ENCODE measurements around the gene SYS1. TPM values are rescaled to one million over a fixed set of nuclear protein-coding genes. Genes with fewer than 3 reads are reported as not detected.

SYS1 gene
- total and polyA plus RNA-seq, 2 experiments from 2014 or later = 7.9 to 21.5 TPM

GRCh38 chr20:45315672-45316071 is 47.3 kb upstream of the SYS1 start (continued):
- TF ChIP-seq JUNB (IDR thresholded peaks at IDR 0.05; ENCODE audit: unreplicated experiment) = no peak
- TF ChIP-seq CREB1 (CRISPR knock-in tag; IDR thresholded peaks at IDR 0.05; ENCODE audit: low read depth) = no peak
- no peak for TF ChIP-seq ZNF114 (CRISPR knock-in tag; IDR thresholded peaks at IDR 0.05)

- Histone ChIP-seq H3F3A (replicated peaks; ENCODE audit: low read depth) (no peaks in the 10 kb centered on the region), H3K4me2 (no peak overlapping the region), H2AFZ (no peak overlapping the region), H4K20me1 (replicated peaks; ENCODE audit: insufficient read depth) (no peaks in the 10 kb centered on the region), H3K36me3 (ENCODE audit: insufficient read depth) (no peaks in the 10 kb centered on the region), H3K27ac (ENCODE audit: low read depth) (no peak overlapping the region), H3K4me1 (ENCODE audit: insufficient read depth) (no peaks in the 10 kb centered on the region), H3K79me2 (replicated peaks; ENCODE audit: insufficient read depth) (no peaks in the 10 kb centered on the region), H3K27me3 (ENCODE audit: insufficient read depth) (peaks cover 7% of the 10 kb centered on the region; the same call in 1 of the 2 replicates), H3K9me2 (ENCODE audit: insufficient read depth) (no peaks in the 10 kb centered on the region), H3K4me3 (no peak overlapping the region)
- H3K9me3 Mint-ChIP-seq = no peaks in the 10 kb centered on the region; the same call in 2 of the 3 replicates
- H3K36me3 Mint-ChIP-seq (ENCODE audit: low read depth) = peaks cover 2% of the 10 kb centered on the region; the same call in 1 of the 3 replicates
- DNase-seq (ENCODE audit: low spot score) (no peak), ATAC-seq (no peak)
- peaks cover 6% of the 10 kb centered on the region for H3K4me1 Mint-ChIP-seq
- H3K27me3 Mint-ChIP-seq (ENCODE audit: insufficient read depth, low read depth, poor library complexity) = peaks cover 7% of the 10 kb centered on the region
- H3K27ac Mint-ChIP-seq = no peak overlapping the region
- no peak overlapping the region for H3K4me3 Mint-ChIP-seq
- no peak for TF ChIP-seq ZNF462 (CRISPR knock-in tag; IDR thresholded peaks at IDR 0.05)
- no peak for TF ChIP-seq CTCF (conservative IDR thresholded peaks at IDR 0.05; ENCODE audit: low read depth in 2 of 2)
- TF ChIP-seq ZNF114 (CRISPR knock-in tag; IDR thresholded peaks at IDR 0.05) = no peak
- no peak for TF ChIP-seq REST (IDR thresholded peaks at IDR 0.05; ENCODE audit: unreplicated experiment)
- no peak for TF ChIP-seq POLR2AphosphoS5 (IDR thresholded peaks at IDR 0.05; ENCODE audit: low read depth)
- no peak for TF ChIP-seq NANOG (IDR thresholded peaks at IDR 0.05; ENCODE audit: borderline replicate concordance)
- TF ChIP-seq STAT1 (IDR thresholded peaks at IDR 0.05; ENCODE audit: unreplicated experiment) = no peak
- no peak for TF ChIP-seq EZH2phosphoT487 (IDR thresholded peaks at IDR 0.05; ENCODE audit: unreplicated experiment)
- no peak for TF ChIP-seq CREB1 (CRISPR knock-in tag; IDR thresholded peaks at IDR 0.05; ENCODE audit: low read depth)
- TF ChIP-seq JUNB (IDR thresholded peaks at IDR 0.05; ENCODE audit: unreplicated experiment) = no peak
- TF ChIP-seq EZH2 (IDR thresholded peaks at IDR 0.05; ENCODE audit: low read depth, unreplicated experiment) = no peak
Measured at GRCh38 chr20:45316150-45317080, 46.5 kb upstream of the SYS1 start.
